AG09319 (cell line): ENCODE measurements around the gene C1QTNF6.

Experiments
- DNase-seq: peaks from one replicate; pipeline ENCODE4 v3.0.0-alpha.2; 2010; ENCODE audit warnings: low read depth; ENCODE audit errors: extremely low read depth
- TF ChIP-seq, protein P1 (sequence below): IDR thresholded peaks from 2 replicates; pipeline ENCODE4 v1.5.1; 2011; ENCODE audit warnings: low read depth, mild to moderate bottlenecking, inconsistent platforms, low read length, moderate library complexity

C1QTNF6 gene

DNA sequence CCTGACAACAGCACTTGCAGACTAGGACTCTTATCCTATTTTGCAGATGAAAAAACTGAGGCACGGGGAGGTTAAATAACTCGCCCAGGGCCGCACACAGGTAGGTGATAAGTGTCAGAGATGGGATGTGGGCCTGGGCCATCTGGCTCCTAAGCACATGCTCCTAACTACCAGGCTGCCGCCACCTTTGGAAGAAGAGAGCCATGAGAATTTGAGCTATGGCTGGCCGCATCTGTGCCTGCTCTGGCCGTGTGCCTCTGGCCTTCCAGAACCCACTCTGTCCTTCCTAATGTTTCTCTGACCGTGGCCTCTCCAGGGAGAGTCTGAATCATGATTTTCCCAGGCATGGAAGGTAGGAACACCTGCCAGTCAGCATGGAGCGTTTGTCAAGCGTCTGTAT lies 23.0 kb downstream of the C1QTNF6 start:
- TF ChIP-seq, protein P1, sequence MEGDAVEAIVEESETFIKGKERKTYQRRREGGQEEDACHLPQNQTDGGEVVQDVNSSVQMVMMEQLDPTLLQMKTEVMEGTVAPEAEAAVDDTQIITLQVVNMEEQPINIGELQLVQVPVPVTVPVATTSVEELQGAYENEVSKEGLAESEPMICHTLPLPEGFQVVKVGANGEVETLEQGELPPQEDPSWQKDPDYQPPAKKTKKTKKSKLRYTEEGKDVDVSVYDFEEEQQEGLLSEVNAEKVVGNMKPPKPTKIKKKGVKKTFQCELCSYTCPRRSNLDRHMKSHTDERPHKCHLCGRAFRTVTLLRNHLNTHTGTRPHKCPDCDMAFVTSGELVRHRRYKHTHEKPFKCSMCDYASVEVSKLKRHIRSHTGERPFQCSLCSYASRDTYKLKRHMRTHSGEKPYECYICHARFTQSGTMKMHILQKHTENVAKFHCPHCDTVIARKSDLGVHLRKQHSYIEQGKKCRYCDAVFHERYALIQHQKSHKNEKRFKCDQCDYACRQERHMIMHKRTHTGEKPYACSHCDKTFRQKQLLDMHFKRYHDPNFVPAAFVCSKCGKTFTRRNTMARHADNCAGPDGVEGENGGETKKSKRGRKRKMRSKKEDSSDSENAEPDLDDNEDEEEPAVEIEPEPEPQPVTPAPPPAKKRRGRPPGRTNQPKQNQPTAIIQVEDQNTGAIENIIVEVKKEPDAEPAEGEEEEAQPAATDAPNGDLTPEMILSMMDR, result no peak
- DNase-seq, result no peak

DNA sequence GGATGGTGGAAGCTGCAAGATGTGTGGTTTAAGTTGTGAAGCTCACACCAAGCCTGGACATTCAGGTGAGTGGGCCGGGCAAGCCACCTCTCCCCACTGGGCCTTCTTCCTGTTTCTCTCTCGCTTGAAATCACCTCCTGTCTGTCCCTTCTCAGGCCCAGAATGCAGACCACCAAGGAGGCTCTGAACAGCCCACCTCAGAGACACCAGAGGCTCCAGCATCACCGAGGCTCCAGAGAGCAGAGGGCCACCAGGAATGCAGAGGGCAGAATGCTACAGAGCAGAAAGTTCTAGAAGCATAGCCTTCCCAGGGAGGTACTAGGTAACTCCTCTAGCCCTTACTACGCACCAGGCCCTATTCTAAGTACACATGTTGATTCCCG lies 23.6 kb downstream of the C1QTNF6 start:
- TF ChIP-seq, protein P1, result no peak
- DNase-seq, result no peak

DNA sequence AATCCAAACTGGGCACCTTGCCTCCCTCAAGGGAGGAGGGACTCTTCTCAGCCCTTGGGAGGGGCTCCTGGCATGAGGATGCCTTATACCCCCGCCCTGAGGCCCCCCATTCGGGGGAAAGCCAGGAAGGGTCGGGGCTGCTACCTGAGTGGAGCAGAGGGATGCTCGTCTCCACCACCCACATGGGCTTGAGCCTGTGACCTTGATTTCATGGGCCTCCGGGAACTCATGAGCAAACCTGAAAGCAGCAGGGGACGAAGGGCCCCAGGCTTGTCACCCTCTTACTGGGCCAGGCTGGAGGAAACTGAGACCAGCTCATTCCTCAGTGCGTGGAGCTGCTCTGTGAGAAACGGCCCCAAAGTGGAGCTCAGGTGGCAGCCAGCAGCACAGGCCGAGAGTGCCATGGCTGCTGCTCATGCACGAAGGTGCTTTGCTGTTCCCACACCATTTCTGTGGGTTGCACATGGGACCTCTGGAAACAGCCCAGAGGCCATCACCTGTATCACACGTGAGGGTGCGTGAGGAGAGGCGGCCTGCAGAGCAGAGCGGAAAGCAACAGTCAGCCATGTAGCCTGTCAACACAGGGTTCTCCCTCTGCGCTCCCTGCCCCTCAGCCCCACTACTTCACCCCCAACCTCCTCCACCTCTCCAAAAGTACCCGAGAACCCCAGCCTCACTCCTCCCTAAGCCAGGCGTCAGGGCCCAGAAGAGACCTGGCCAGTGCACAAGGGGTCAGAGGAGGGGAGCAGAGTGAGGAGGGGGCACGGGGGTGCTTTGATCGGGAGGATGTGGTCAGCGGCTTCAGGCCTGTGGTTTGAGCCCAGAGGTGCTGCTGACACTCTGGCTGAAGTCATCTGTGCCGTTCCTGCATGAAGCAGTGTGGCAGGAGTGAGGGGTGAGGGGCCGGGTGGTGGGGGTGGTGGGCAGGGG lies 24.2 kb downstream of the C1QTNF6 start:
- no peak for DNase-seq
- TF ChIP-seq, protein P1, result no peak

DNA sequence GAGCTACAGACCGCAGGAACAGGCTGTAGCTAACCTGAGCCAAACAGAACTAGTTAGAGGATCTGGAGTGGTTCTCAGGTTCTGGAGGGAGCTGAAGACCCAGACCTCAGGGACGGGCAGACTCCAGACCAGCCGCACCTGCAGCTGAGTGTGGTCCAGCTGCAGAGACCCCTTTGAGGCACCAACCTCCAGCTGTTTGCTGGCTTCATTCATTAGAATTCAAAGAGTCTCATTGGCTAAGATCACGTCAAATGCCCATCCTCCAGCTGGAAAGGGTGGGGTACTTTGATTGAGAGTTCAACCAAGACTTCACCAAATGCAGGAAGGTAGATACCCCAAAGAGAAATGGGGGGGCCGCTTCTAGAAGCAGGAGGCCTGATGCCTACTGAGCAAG lies 25.0 kb downstream of the C1QTNF6 start:
- DNase-seq, result no peak
- TF ChIP-seq, protein P1, result no peak

DNA sequence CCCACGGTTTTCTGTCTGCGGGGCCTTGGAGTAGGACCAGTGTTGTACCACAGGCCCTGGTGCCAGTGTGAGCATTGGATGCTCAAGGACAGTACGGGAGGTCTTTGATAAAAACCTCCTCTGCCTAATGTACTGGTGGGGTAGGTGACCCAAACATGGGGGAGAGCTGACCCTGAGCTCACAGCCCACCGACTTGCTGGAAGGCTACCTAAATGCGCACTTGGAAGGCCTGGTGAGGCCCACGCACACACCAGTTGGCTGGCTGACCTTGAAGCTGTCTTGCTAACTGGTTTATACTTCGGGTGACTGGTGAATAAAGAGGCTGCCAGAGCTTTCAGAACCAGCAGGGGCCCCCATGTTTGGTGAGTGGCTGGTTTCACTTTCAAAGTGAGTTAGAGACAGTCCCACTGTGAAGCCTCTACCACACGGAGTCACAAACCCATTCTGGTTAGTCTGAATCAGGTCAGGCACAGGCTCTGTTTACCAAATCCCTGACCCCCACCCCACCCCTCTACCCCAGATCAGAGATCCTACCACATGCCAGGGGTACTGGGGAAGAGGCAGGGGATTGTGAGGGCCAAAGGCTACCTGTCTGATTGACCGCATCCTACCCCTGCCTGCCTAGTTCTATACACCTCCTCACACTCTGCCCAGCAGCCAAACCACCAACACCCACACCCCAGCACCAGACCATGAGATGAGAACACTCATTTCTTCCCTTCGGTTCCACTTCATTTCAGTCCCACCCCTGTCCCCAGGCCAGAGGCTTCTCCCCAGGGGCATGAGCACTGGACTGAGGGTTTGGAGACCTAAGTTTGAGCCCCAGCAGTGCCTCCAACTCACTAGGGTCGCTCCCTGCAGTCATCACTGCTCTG lies 25.6 kb downstream of the C1QTNF6 start:
- DNase-seq, result no peak

DNA sequence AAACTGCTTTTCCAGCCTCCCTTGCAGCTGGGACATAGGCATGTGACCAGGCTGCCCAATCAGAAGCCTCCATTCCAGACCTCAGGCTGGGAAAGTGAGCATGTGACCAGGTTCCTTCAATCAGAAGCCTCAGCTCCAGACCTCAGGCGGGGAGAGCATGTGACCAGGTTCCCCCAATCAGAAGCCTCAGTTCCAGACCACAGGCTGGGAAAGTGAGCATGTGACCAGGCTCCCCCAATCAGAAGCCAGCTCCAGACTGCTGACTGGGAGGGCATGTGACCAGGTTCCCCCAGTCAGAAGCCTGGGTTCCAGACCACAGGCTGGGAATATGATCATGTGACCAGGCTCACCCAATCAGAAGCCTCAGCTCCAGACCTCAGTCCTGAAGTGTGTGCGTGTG lies 26.6 kb downstream of the C1QTNF6 start:
- TF ChIP-seq, protein P1, result no peak
- DNase-seq, result no peak

More for the DNA sequence above, 25.6 kb downstream of the C1QTNF6 start:
- TF ChIP-seq, protein P1, result no peak

DNA sequence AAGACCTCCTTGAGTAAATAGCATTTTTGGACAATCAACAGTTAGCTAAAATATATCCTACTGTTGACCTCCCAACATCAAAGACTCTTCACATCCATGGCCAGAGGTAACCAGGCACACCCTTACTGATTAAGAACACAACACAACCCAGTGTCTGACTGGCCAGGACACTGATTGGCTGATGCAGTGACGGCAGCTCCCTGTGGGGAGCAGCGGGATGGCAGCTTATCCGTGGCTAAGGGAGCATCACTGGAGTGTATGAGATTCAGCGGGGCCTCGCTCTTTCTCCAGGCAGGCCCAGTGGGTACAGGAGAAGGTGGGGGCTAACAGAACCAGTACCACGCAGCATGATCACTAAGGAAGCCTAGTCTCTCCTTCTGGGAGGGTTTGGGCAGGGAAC lies 28.0 kb downstream of the C1QTNF6 start:
- no peak for DNase-seq
- TF ChIP-seq, protein P1, result no peak
